ENCODE results near the gene SRL.
A peak's percentile ranks its signal among the peaks of the same experiment; 100 is the strongest.

Gene SRL

GRCh38 chr16:4202615-4203345 is 39.1 kb downstream of the SRL start (continued):
- TF ChIP-seq TSHZ2 (CRISPR knock-in tag; IDR thresholded peaks at IDR 0.05) (no peak), ESRRG (CRISPR knock-in tag; IDR thresholded peaks at IDR 0.05) (no peak), RARB (CRISPR knock-in tag; IDR thresholded peaks at IDR 0.05) (no peak), ZFP3 (CRISPR knock-in tag; IDR thresholded peaks at IDR 0.05) (no peak)

GRCh38 chr16:4200781-4201137 is 41.1 kb downstream of the SRL start:
- peak; percentile 59 for ATAC-seq
- TF ChIP-seq TCF4 (CRISPR knock-in tag; IDR thresholded peaks at IDR 0.05; ENCODE audit: borderline replicate concordance), result no peak

- ATAC-seq, result peak; percentile 98
- TF ChIP-seq PPARA (CRISPR knock-in tag; IDR thresholded peaks at IDR 0.05; ENCODE audit: borderline replicate concordance), result no peak
- TF ChIP-seq CSRNP3 (CRISPR knock-in tag; IDR thresholded peaks at IDR 0.05), result no peak
- TF ChIP-seq ZC3H10 (CRISPR knock-in tag; IDR thresholded peaks at IDR 0.05), result no peak
- no peak for TF ChIP-seq ZNF8 (CRISPR knock-in tag; IDR thresholded peaks at IDR 0.05)
- TF ChIP-seq GLIS3 (CRISPR knock-in tag; IDR thresholded peaks at IDR 0.05), result no peak
- TF ChIP-seq POU6F1 (CRISPR knock-in tag; IDR thresholded peaks at IDR 0.05; ENCODE audit: borderline replicate concordance, low read depth), result no peak
- no peak for TF ChIP-seq ZNF565 (CRISPR knock-in tag; conservative IDR thresholded peaks at IDR 0.05; ENCODE audit: low read depth)
Measured at GRCh38 chr16:4200000-4200780, 41.7 kb downstream of the SRL start.

GRCh38 chr16:4198816-4199215 is 43.1 kb downstream of the SRL start:
- no peak for TF ChIP-seq ZC3H10 (CRISPR knock-in tag; IDR thresholded peaks at IDR 0.05)
- no peak for TF ChIP-seq CREB5 (CRISPR knock-in tag; IDR thresholded peaks at IDR 0.05; ENCODE audit: low read depth)
- TF ChIP-seq ZNF70 (CRISPR knock-in tag; IDR thresholded peaks at IDR 0.05), result no peak
- TF ChIP-seq PATZ1 (CRISPR knock-in tag; IDR thresholded peaks at IDR 0.05; ENCODE audit: borderline replicate concordance), result no peak
- no peak for TF ChIP-seq ARNTL (CRISPR knock-in tag; IDR thresholded peaks at IDR 0.05; ENCODE audit: borderline replicate concordance, low read depth)
- no peak for TF ChIP-seq ESRRG (CRISPR knock-in tag; IDR thresholded peaks at IDR 0.05)
- no peak for TF ChIP-seq CSDC2 (CRISPR knock-in tag; IDR thresholded peaks at IDR 0.05)
- TF ChIP-seq TOX (CRISPR knock-in tag; IDR thresholded peaks at IDR 0.05; ENCODE audit: borderline replicate concordance), result no peak
- no peak for TF ChIP-seq GLIS3 (CRISPR knock-in tag; IDR thresholded peaks at IDR 0.05)
- no peak for TF ChIP-seq ISL1 (CRISPR knock-in tag; IDR thresholded peaks at IDR 0.05)
- ATAC-seq, result no peak

Data from SK-N-SH treated with all-trans-retinoic acid at 6 μM for 48 hours (cell line).